ENCODE measurements around the gene NOP14. TPM values are rescaled to one million over a fixed set of nuclear protein-coding genes. Genes with fewer than 3 reads are reported as not detected.

Gene NOP14
- total RNA-seq, 4 donors from 2014 or later, result 16.7 to 21.1 (median 18.8) TPM

GRCh38 chr4:2937146-2937857 lies 25.9 kb downstream of the NOP14 start:
- no peak overlapping the region for H3K4me3 ChIP-seq
- peaks cover 34 to 43% (median 42%) of the 10 kb centered on the region in 4 donors for H3K4me1 ChIP-seq
- 78% methylated on average over 23 of the region's 23 CpGs for WGBS
- no peak for DNase-seq (ENCODE audit: extremely low spot score)
- no peak overlapping the region for H3K27ac ChIP-seq (replicated peaks in 1 of 4)
- TF ChIP-seq EP300 (IDR thresholded peaks at IDR 0.05) (no peak), POLR2AphosphoS5 (IDR thresholded peaks at IDR 0.05) (peak in 1 of 2 donors; percentile 4)
- peaks cover 37 to 57% (median 52%) of the 10 kb centered on the region in 4 donors for H3K36me3 ChIP-seq
- intact Hi-C loops (cut with DNase I), result loop anchor here (10.0 kb wide), 1 partner anchor 173 kb away; no protein-coding TSS in a partner anchor
- no peaks in the 10 kb centered on the region for H3K27me3 ChIP-seq
- H3K9me3 ChIP-seq, result no peaks in the 10 kb centered on the region

GRCh38 chr4:2936773-2937145 lies 26.4 kb downstream of the NOP14 start:
- peaks cover 34 to 54% (median 48%) of the 10 kb centered on the region in 4 donors for H3K36me3 ChIP-seq
- DNase-seq (ENCODE audit: extremely low spot score), result no peak

GRCh38 chr4:2935762-2936743 lies 27.2 kb downstream of the NOP14 start:
- Histone ChIP-seq H3K4me1 (peaks cover 46 to 55% (median 55%) of the 10 kb centered on the region in 4 donors), H3K4me3 (peak overlapping the region; percentile 82 to 97 (median 90))
- 79% methylated on average over 19 of the region's 20 CpGs for WGBS

More at GRCh38 chr4:2936773-2937145, 26.4 kb downstream of the NOP14 start:
- Histone ChIP-seq H3K27me3 (no peaks in the 10 kb centered on the region), H3K4me3 (no peak overlapping the region), H3K9me3 (no peaks in the 10 kb centered on the region), H3K27ac (replicated peaks in 1 of 4) (no peak overlapping the region), H3K4me1 (peaks cover 39 to 48% (median 48%) of the 10 kb centered on the region in 4 donors)
- 64% methylated on average over 6 of the region's 6 CpGs for WGBS
- TF ChIP-seq POLR2AphosphoS5 (IDR thresholded peaks at IDR 0.05), result no peak
- no peak for TF ChIP-seq POLR2A (IDR thresholded peaks at IDR 0.05; ENCODE audit: low read depth)
- no peak for TF ChIP-seq EP300 (IDR thresholded peaks at IDR 0.05)
- TF ChIP-seq CTCF (IDR thresholded peaks at IDR 0.05), result no peak
- intact Hi-C loops (cut with DNase I), result loop anchor here (10.0 kb wide), 1 partner anchor 172 kb away; no protein-coding TSS in a partner anchor

GRCh38 chr4:2934813-2935761 lies 28.1 kb downstream of the NOP14 start:
- peak; percentile 98 for DNase-seq (ENCODE audit: extremely low spot score)
- Histone ChIP-seq H3K36me3 (peaks cover 21 to 54% (median 47%) of the 10 kb centered on the region in 4 donors), H3K27me3 (no peaks in the 10 kb centered on the region), H3K27ac (replicated peaks in 1 of 4) (peak overlapping the region; percentile 80 to 96 (median 94)), H3K4me1 (peaks cover 55 to 64% (median 64%) of the 10 kb centered on the region in 4 donors), H3K4me3 (peak overlapping the region; percentile 82 to 97 (median 90)), H3K9me3 (no peaks in the 10 kb centered on the region)
- intact Hi-C loops (cut with DNase I), result loop anchor here (2.0 to 10.0 kb wide), 2 partner anchors 92 to 170 kb away; partner anchors contain the start of gene ADD1
- TF ChIP-seq CTCF (IDR thresholded peaks at IDR 0.05), result peak in 1 of 3 experiments; percentile 7
- TF ChIP-seq POLR2A (IDR thresholded peaks at IDR 0.05; ENCODE audit: low read depth), result peak; percentile 91
- TF ChIP-seq EP300 (IDR thresholded peaks at IDR 0.05), result no peak
- TF ChIP-seq POLR2AphosphoS5 (IDR thresholded peaks at IDR 0.05), result peak; percentile 97 to 99
- WGBS, result 2% methylated on average over 5 of the region's 70 CpGs

More at GRCh38 chr4:2935762-2936743, 27.2 kb downstream of the NOP14 start:
- H3K9me3 ChIP-seq, result no peaks in the 10 kb centered on the region
- H3K36me3 ChIP-seq, result peaks cover 27 to 54% (median 47%) of the 10 kb centered on the region in 4 donors
- TF ChIP-seq EP300 (IDR thresholded peaks at IDR 0.05) (no peak), POLR2A (IDR thresholded peaks at IDR 0.05; ENCODE audit: low read depth) (no peak), POLR2AphosphoS5 (IDR thresholded peaks at IDR 0.05) (no peak), CTCF (IDR thresholded peaks at IDR 0.05) (no peak)
- intact Hi-C loops (cut with DNase I), result loop anchor here (2.0 to 10.0 kb wide), 2 partner anchors 93 to 171 kb away; partner anchors contain the start of gene ADD1
- H3K27me3 ChIP-seq, result no peaks in the 10 kb centered on the region
- DNase-seq (ENCODE audit: extremely low spot score), result no peak
- H3K27ac ChIP-seq (replicated peaks in 1 of 4), result peak overlapping the region; percentile 80 to 96 (median 94)
